Activated CD4-positive, alpha-beta T cell treated with anti-CD3 and anti-CD28 coated beads, Interleukin-2, amount 10 ng/mL, durations not matched to agents 24 days and 14 days (primary cell): ENCODE data around the gene ADSS2. TPM values are rescaled to one million over a fixed set of nuclear protein-coding genes. Genes with fewer than 3 reads are reported as not detected.
"Not testable (repeated sequence)": the region's sequence is repeated elsewhere in the genome, so short reads cannot be mapped to it uniquely, and the experiment has no call there.

Experiments
- DNase-seq: peaks from one replicate; pipeline ENCODE4 v3.0.0; 2022
- H3K27ac Mint-ChIP-seq: one replicate; pipeline ENCODE4 v1.8.0; 2022; ENCODE audit warnings: mild to moderate bottlenecking, mixed read lengths
- H3K27me3 Mint-ChIP-seq: one replicate; pipeline ENCODE4 v1.8.0; 2022; ENCODE audit warnings: mixed read lengths
- H3K36me3 Mint-ChIP-seq: one replicate; pipeline ENCODE4 v1.8.0; 2022; ENCODE audit warnings: low read depth, mild to moderate bottlenecking, mixed read lengths
- H3K4me1 Mint-ChIP-seq: one replicate; pipeline ENCODE4 v1.8.0; 2021; ENCODE audit warnings: mixed read lengths
- H3K4me3 Mint-ChIP-seq: one replicate; pipeline ENCODE4 v1.8.0; 2022; ENCODE audit warnings: mild to moderate bottlenecking, moderate library complexity, mixed read lengths
- H3K9me3 Mint-ChIP-seq: one replicate; pipeline ENCODE4 v1.8.0; 2021; ENCODE audit warnings: mixed read lengths
- intact Hi-C: fragments of 100-400 bp; cut with micrococcal nuclease; formaldehyde crosslinking; loops from one replicate; pipeline ENCODE4 v1.15.1; 2023
- total RNA-seq: library from RNA; stranded (reverse); gene quantifications from 2 replicates; pipeline ENCODE4 v1.2.3, GENCODE V29; 2022

Gene ADSS2
- total RNA-seq, result 74.6 and 77.1 TPM in 2 replicates

DNA sequence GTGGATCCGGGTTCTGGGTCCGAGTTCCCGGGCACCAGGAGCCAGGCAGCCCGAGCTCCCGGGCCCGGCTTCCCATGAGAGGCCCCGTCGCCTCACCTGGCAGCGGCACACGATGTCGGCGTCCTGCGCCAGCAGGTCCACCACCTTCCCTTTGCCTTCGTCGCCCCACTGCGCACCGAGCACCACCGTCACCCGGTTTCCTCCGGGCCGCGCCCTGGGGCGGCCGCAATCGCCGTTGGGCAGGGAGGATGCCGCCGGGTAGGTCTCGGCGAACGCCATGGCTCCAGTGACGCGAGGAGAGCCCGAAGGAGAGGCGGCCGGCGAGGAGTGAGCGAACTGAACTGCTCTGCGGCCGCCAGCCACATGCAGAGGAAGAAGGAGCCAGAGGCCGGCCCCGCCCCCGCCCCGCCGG is at the start of gene ADSS2:
Gene ADSS2, minus strand, starts transcription at position 371 of the 412 bp plus-strand sequence. Its CDS starts 92 bp downstream, at position 279.
- H3K4me3 Mint-ChIP-seq, result peak within 1 kb of the TSS; percentile 92
- H3K4me1 Mint-ChIP-seq, result peaks cover 32% of the 10 kb centered on the region
- H3K27me3 Mint-ChIP-seq, result no peaks in the 10 kb centered on the region
- H3K27ac Mint-ChIP-seq, result peak within 1 kb of the TSS; percentile 96
- peaks cover 7% of the 10 kb centered on the region for H3K9me3 Mint-ChIP-seq
- no peak for DNase-seq
- intact Hi-C loops, result loop anchor here (2.0 to 5.0 kb wide), 3 partner anchors 99 to 413 kb away; partner anchors contain the start of gene HNRNPU
- peaks cover 33% of the 10 kb centered on the region for H3K36me3 Mint-ChIP-seq

DNA sequence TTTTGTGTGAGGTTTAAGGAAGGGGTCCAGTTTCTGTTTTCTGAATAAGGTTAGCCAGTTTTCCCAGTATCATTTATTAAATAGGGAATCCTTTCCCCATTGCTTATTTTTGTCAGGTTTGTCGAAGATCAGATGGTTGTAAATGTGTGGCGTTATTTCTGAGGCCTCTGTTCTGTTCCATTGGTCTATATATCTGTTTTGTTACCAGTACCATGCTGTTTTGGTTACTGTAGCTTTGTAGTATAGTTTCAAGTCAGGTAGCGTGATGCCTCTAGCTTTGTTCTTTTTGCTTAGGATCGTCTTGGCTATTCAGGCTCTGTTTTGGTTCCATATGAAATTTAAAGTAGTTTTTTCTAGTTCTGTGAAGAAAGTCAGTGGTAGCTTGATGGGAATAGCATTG is 48.8 kb upstream of the ADSS2 start:
- H3K9me3 Mint-ChIP-seq, intact Hi-C loops, H3K4me1 Mint-ChIP-seq: not testable (repeated sequence)

DNA sequence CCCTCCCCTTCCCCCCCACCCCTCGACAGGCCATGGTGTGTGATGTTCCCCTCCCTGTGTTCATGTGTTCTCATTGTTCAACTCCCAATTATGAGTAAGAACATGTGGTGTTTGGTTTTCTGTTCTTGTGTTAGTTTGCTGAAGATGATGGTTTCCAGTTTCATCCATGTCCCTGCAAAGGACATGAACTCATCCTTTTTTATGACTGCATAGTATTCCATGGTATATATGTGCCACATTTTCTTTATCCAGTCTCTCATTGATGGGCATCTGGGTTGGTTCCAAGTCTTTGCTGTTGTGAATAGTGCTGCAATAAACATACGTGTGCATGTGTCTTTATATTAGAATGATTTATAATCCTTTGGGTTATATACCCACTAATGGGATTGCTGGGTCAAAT is 47.8 kb upstream of the ADSS2 start:
- not testable (repeated sequence) for H3K9me3 Mint-ChIP-seq

More for the DNA sequence above, 48.8 kb upstream of the ADSS2 start:
- not testable (repeated sequence) for H3K27me3 Mint-ChIP-seq, DNase-seq, H3K36me3 Mint-ChIP-seq, H3K27ac Mint-ChIP-seq, H3K4me3 Mint-ChIP-seq

DNA sequence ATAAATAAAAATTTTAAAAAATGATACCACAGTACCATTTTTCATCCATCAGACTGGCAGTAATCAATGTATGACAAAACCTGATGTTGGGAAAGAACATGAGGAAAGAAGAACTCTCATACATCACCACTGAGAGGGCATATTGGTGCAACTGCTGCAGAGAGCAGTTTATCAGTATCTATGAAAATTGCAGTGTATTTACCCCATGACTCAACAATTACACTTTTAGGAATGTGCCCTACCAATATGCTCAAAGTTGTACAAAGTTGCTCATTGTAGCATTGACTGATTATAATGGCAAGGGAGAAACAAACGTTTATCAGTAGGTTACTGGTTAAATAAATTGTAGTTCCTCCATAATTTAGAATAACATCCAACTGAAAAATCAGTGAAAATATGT is 46.1 kb upstream of the ADSS2 start:
- Mint-ChIP-seq H3K27me3 (no peaks in the 10 kb centered on the region), H3K4me1 (no peaks in the 10 kb centered on the region), H3K9me3 (peaks cover 4% of the 10 kb centered on the region), H3K4me3 (no peak overlapping the region), H3K36me3 (no peaks in the 10 kb centered on the region), H3K27ac (no peak overlapping the region)
- intact Hi-C loops, result no loop called here
- no peak for DNase-seq

More for the DNA sequence above, 47.8 kb upstream of the ADSS2 start:
- H3K4me3 Mint-ChIP-seq, H3K27ac Mint-ChIP-seq, intact Hi-C loops, H3K36me3 Mint-ChIP-seq, H3K27me3 Mint-ChIP-seq, H3K4me1 Mint-ChIP-seq, DNase-seq: not testable (repeated sequence)

DNA sequence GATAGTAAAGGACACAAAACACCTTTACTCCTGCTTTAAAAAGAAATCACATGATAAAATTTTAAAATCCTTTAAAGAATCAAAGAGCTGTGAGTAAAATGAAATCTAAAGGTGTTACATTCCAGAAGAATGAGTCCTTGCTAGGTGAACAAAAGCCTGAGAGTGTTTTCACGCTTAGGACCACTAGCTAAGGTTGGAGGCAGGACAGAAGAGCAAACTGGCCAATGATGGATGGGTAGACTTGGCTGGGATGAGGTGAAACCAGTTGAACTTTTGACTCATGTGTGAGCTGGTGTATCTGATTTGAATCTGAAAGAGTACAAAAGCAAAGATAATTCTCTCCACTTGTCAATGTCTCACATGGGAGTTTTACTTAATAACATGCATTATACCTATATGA is 44.5 kb upstream of the ADSS2 start:
- Mint-ChIP-seq H3K27me3 (no peaks in the 10 kb centered on the region), H3K9me3 (peaks cover 4% of the 10 kb centered on the region), H3K27ac (no peak overlapping the region), H3K4me1 (no peaks in the 10 kb centered on the region), H3K36me3 (no peaks in the 10 kb centered on the region), H3K4me3 (no peak overlapping the region)
- no peak for DNase-seq
- intact Hi-C loops, result no loop called here

DNA sequence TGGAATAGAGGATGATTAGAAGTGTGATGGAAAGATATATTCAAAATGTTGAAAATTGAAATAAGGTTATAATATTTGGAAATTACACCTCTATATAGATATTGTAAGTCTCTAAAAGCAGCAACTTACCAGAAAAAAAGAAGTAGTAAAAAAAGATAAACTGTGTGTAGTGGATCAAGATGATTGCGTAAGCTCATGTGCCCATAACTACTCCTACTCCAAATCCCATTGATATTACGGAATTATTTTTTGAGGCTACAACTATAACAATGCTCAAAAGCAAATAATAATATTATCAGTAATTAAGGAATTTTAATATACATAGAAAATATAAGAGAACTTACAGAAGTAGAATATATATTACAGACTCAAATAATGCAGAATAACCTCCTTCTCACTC is 42.9 kb upstream of the ADSS2 start:
- no peak overlapping the region for H3K4me3 Mint-ChIP-seq
- H3K4me1 Mint-ChIP-seq, result no peaks in the 10 kb centered on the region
- intact Hi-C loops, result no loop called here
- no peak for DNase-seq
- no peaks in the 10 kb centered on the region for H3K9me3 Mint-ChIP-seq
- no peak overlapping the region for H3K27ac Mint-ChIP-seq
- H3K27me3 Mint-ChIP-seq, result no peaks in the 10 kb centered on the region
- H3K36me3 Mint-ChIP-seq, result no peaks in the 10 kb centered on the region

DNA sequence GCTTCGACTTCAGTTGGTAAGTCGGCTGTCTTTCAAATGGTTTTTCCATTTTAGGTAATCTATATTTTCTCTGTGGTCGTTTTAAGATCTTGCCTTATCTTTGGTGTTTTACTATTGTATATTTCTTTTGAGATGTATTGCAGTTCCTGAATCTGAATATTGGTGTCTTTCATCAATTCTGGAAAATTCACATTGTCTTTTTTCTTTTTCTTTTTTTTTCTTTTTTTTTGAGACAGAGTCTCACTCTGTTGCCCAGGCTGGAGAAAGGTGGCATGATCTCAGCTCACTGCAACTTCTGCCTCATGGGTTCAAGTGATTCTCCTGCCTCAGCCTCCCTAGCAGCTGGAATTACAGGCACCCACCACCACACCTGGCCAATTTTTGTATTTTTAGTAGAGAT is 33.3 kb upstream of the ADSS2 start:
- H3K27ac Mint-ChIP-seq, H3K4me3 Mint-ChIP-seq, H3K4me1 Mint-ChIP-seq, intact Hi-C loops, H3K27me3 Mint-ChIP-seq, DNase-seq, H3K9me3 Mint-ChIP-seq, H3K36me3 Mint-ChIP-seq: not testable (repeated sequence)

DNA sequence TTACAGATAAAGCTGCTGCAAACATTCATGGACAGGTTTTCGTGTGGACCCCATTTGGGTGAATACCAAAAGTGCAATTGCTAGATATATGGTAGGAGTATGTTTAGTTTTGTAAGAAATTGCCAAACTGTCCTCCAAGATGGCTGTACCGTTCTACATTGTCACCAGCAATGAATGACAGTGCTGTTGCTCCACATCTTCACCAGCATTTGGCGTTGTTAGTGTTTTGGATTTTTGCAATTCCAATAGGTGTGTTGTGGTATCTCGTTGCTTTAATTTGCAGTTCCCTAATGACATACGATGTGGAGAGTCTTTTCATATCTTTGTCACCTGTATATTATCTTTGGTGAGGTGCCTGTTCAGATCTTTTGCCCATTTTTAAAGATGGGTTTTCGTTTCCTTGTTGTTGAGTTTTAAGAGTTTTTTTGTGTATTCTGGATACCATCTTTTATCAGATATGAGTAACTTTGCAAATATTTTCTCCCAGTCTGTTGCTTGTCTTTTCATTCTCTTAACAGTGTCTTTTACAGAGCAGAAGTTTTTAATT is 21.4 kb upstream of the ADSS2 start:
- H3K27ac Mint-ChIP-seq, result no peak overlapping the region
- peaks cover 4% of the 10 kb centered on the region for H3K27me3 Mint-ChIP-seq
- no peaks in the 10 kb centered on the region for H3K36me3 Mint-ChIP-seq
- H3K4me3 Mint-ChIP-seq, result no peak overlapping the region
- intact Hi-C loops, result no loop called here
- DNase-seq, result no peak
- peaks cover 1% of the 10 kb centered on the region for H3K4me1 Mint-ChIP-seq
- no peaks in the 10 kb centered on the region for H3K9me3 Mint-ChIP-seq

DNA sequence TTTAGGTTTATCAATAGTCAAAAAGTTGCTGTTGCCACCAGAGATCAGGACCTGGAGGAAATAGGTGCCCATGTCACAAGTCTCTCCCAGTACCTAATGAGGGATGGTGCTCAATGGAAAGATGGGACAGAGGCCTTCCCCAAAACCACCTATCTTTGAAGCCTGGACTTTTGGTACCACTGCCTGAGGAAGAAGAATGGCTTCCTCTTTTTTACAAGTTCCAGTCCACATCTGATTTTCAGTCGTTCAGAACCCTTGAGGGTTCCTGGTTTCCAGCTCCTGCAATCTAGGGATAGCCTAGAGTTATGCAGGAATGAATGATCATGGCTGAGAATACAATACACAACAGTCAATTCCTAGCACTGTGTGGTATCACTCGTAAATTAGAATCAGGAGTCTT is 15.0 kb upstream of the ADSS2 start:
- Mint-ChIP-seq H3K27me3 (peaks cover 2% of the 10 kb centered on the region), H3K4me1 (peaks cover 2% of the 10 kb centered on the region)
- intact Hi-C loops, result no loop called here

DNA sequence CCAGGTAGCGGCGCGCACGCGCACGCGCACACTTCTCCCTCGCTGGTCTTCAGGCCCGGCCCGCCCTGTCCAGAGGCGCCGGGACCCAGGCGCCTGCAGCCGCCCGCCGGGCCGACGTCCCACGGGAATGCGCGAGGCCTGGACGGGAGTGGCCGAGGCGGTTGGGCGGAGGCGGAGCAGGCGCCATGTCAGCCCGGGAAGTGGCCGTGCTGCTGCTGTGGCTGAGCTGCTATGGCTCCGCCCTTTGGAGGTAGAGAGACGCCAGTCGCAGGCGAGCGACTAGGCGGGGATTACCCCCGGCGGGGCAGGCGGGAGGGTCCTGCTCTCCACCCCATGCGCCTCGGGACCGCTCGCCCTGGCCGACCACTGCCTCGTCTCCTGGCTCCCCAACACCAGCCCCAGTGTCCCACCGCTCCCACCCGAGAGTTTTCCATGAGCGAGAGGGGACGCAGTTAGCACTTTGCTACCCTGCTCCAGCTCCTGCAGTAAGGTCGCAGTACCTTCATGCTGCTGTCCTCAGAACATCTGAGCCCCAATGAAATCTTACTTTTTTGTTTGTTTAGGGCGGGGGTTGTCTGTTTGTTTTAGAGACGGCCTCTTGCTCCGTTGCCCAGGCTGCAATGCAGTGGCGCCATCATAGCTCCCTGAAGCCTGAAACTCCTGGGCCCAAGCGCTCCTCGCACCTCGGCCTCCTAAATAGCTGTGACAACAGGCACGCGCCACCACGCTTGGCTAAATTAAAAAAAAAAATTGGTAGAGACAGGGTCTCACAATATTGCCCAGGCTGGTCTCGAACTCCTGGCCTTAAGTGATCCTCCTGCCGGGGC is 9.7 kb upstream of the ADSS2 start, which contains the start of gene CATSPERE:
Gene CATSPERE, plus strand, starts transcription at position 29 of the 827 bp plus-strand sequence. Its CDS starts 157 bp downstream, at position 186.
- H3K27me3 Mint-ChIP-seq, result peaks cover 2% of the 10 kb centered on the region
- intact Hi-C loops, result loop anchor here (1.0 kb wide), 1 partner anchor 9 kb away; no protein-coding TSS in a partner anchor
- peak within 1 kb of the TSS; percentile 79 for H3K4me3 Mint-ChIP-seq
- DNase-seq, result peak; percentile 94
- peak within 1 kb of the TSS; percentile 87 for H3K27ac Mint-ChIP-seq
- H3K9me3 Mint-ChIP-seq, result peaks cover 13% of the 10 kb centered on the region
- H3K36me3 Mint-ChIP-seq, result peaks cover 8% of the 10 kb centered on the region
- H3K4me1 Mint-ChIP-seq, result peaks cover 14% of the 10 kb centered on the region

More for the DNA sequence above, 15.0 kb upstream of the ADSS2 start:
- DNase-seq, result no peak
- Mint-ChIP-seq H3K36me3 (no peaks in the 10 kb centered on the region), H3K27ac (no peak overlapping the region), H3K4me3 (no peak overlapping the region), H3K9me3 (no peaks in the 10 kb centered on the region)

DNA sequence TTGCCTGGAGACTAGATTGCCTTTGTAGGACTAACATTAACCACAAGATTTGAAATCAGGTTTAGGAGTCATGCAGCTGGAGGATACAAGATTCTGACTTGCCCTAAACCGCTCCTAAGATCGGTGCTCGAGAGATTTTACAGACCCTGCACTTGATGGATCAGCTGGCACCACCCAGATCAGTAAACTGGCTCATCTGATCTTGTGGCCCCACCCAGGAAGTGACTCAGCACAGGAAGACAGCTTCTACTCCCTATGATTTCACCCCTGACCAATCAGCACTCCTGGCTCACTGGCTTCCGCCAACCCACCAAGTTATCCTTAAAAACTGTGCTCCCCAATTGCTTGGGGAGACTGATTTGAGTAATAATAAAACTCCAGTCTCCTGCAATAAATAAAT is 8.5 kb upstream of the ADSS2 start:
- DNase-seq, result peak; percentile 74
- intact Hi-C loops, result no loop called here
- H3K4me1 Mint-ChIP-seq, result peaks cover 14% of the 10 kb centered on the region

DNA sequence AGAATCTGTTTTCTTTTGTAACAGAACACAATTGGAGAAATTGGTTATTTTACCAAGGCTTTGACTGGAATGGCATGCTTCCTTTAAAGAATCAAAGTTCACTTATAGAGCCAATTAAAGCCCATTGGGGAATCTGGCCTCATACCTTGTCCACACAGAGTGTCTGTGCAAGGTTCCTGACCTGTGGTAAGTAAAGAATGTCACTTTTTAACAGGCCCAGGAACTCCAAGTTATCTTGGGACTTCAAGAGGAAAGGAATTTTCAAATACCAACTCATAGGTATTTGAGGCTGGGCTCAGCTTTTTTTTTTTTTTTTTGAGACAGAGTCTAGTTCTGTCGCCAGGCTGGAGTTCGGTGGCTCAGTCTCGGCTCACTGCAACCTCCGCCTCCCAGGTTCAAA is 7.1 kb upstream of the ADSS2 start:
- Mint-ChIP-seq H3K4me1 (peaks cover 14% of the 10 kb centered on the region), H3K4me3 (no peak overlapping the region), H3K36me3 (peaks cover 8% of the 10 kb centered on the region), H3K9me3 (peaks cover 13% of the 10 kb centered on the region), H3K27me3 (no peaks in the 10 kb centered on the region), H3K27ac (no peak overlapping the region)
- intact Hi-C loops, result no loop called here
- no peak for DNase-seq

More for the DNA sequence above, 8.5 kb upstream of the ADSS2 start:
- Mint-ChIP-seq H3K27me3 (peaks cover 2% of the 10 kb centered on the region), H3K27ac (peak overlapping the region; percentile 60), H3K9me3 (peaks cover 13% of the 10 kb centered on the region), H3K4me3 (peak overlapping the region; percentile 40), H3K36me3 (peaks cover 8% of the 10 kb centered on the region)

DNA sequence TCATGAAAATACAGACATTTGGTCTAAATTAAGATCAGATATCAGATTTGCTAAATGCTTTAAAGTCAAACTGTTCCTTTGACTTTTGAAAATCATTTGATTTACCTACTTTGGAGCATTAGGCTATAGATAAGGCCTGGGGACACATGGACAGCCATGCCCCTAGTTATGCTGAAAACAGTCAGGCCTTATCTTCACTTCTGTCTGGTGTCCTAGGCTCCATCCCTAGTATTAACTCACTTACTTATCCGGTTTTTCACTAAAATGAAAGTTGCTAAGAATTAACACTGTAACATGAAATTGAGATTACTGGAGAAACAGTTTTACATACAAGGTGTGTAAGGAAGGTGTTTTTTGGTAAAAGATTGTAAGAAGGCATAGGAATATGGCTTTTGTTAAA is 4.9 kb upstream of the ADSS2 start:
- Mint-ChIP-seq H3K4me1 (peaks cover 16% of the 10 kb centered on the region), H3K36me3 (peaks cover 8% of the 10 kb centered on the region), H3K4me3 (no peak overlapping the region), H3K27ac (no peak overlapping the region), H3K27me3 (no peaks in the 10 kb centered on the region), H3K9me3 (peaks cover 20% of the 10 kb centered on the region)
- intact Hi-C loops, result no loop called here
- no peak for DNase-seq

DNA sequence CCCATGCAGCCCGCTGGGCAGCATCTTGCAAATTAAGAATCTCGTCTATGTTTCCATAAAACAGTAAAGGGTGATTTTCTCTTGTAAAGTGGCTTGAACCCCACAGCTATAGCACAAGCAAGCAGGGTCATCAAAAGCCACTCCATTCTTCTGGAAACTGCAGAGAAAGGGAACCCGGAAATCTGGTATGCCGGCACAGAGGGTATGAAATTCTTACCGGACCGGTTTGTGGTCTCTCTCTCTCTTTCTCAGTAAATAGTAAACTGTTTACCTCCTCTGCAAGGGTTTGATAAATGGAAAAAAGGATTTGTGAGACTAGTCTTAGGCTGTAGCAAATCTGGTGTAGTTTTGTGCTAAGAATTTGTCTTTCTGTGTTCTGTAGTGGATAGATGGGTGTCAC is 2.7 kb upstream of the ADSS2 start:
- H3K4me3 Mint-ChIP-seq, result no peak overlapping the region
- no peak overlapping the region for H3K27ac Mint-ChIP-seq
- peaks cover 15% of the 10 kb centered on the region for H3K36me3 Mint-ChIP-seq
- intact Hi-C loops, result loop anchor here (5.0 kb wide), 2 partner anchors 102 to 148 kb away; a partner anchor contains a TSS
- peaks cover 15% of the 10 kb centered on the region for H3K4me1 Mint-ChIP-seq
- H3K27me3 Mint-ChIP-seq, result no peaks in the 10 kb centered on the region
- peaks cover 10% of the 10 kb centered on the region for H3K9me3 Mint-ChIP-seq
- no peak for DNase-seq
